HFFc6 (cell line): ENCODE data around the gene OR10T2. TPM values are rescaled to one million over a fixed set of nuclear protein-coding genes. Genes with fewer than 3 reads are reported as not detected.
"Not testable (repeated sequence)": the region's sequence is repeated elsewhere in the genome, so short reads cannot be mapped to it uniquely, and the experiment has no call there.

Source experiments
- DNase-seq: peaks from one replicate; pipeline ENCODE4 v3.0.0-alpha.2; 2018
- H3K27ac Mint-ChIP-seq: 2 replicates; pipeline ENCODE4 v1.8.0; 2020; ENCODE audit warnings: mild to moderate bottlenecking, mixed read lengths
- H3K27me3 Mint-ChIP-seq: 2 replicates; pipeline ENCODE4 v1.8.0; 2021; ENCODE audit warnings: mild to moderate bottlenecking, moderate library complexity, mixed read lengths; ENCODE audit not compliant: insufficient read depth
- H3K36me3 Mint-ChIP-seq: 2 replicates; pipeline ENCODE4 v1.8.0; 2021; ENCODE audit warnings: low read depth, mixed read lengths
- H3K4me1 Mint-ChIP-seq: 2 replicates; pipeline ENCODE4 v1.8.0; 2020; ENCODE audit warnings: low read depth, mixed read lengths
- H3K4me3 Mint-ChIP-seq: 2 replicates; pipeline ENCODE4 v1.8.0; 2020; ENCODE audit warnings: mild to moderate bottlenecking, moderate library complexity, mixed read lengths
- H3K9me3 Mint-ChIP-seq: 2 replicates; pipeline ENCODE4 v1.8.0; 2020; ENCODE audit warnings: mild to moderate bottlenecking, mixed read lengths
- total RNA-seq, 6 experiments: library from RNA; stranded (reverse); fragmentation: NEBNext Ultra II Directional; extraction: Animal tissue kit (Norgen Biotek cat#: 25700); gene quantifications; 2 replicates in 1 of 6; 3 replicates in 5 of 6; pipeline ENCODE4 v1.2.3, GENCODE V29; 2021
- TF ChIP-seq, protein P1 (sequence below): fragments of 200-600 bp; sonication (generic); IDR thresholded peaks from 2 replicates; pipeline ENCODE4 v1.5.0; 2021; ENCODE audit warnings: antibody characterized with exemption, mild to moderate bottlenecking

OR10T2 gene
- total RNA-seq, 6 experiments from 2014 or later: not detected

DNA sequence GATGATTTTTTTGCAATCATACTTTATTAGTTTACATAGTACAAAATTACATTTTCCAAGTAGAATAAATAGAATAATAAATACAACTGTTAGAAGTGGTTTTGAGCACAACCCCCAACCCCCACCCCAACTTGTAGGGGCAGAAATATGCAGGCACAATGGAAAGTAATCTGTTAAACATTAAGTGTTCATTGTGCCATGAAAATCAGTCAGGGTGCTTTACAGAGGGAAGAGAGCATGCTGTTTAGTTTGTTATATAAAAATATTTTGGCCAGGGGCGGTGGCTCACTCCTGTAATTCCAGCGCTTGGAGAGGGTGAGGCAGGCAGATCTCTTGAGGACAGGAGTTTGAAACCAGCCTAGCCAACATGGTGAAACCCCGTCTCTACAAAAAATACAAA lies 2.6 kb downstream of the OR10T2 start:
- no peaks in the 10 kb centered on the region for H3K4me1 Mint-ChIP-seq

DNA sequence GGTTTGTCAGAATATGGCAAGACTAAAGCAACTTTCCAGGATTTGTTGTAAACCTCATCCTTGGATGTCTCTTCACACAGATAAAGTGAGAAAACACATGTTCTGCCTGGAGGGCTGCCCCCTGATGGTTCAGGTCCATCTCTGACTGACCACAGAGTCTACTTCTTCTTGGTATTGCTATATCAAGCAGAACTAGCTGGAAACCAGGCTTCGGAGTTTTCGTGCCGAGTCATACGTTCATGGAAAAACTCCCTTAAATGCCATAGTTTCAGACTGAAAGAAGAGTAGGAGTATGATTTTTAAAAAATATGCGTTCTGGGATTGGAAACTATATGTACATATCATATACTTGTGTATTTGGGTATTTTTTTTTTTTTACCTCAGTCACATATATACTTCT lies 5.8 kb downstream of the OR10T2 start:
- Mint-ChIP-seq H3K9me3 (peaks cover 17% of the 10 kb centered on the region), H3K4me1 (no peaks in the 10 kb centered on the region), H3K36me3 (peaks cover 3% of the 10 kb centered on the region; the same call in 1 of the 2 replicates), H3K27me3 (no peaks in the 10 kb centered on the region; the same call in 1 of the 2 replicates), H3K4me3 (no peak overlapping the region), H3K27ac (no peak overlapping the region)
- TF ChIP-seq, protein P1, sequence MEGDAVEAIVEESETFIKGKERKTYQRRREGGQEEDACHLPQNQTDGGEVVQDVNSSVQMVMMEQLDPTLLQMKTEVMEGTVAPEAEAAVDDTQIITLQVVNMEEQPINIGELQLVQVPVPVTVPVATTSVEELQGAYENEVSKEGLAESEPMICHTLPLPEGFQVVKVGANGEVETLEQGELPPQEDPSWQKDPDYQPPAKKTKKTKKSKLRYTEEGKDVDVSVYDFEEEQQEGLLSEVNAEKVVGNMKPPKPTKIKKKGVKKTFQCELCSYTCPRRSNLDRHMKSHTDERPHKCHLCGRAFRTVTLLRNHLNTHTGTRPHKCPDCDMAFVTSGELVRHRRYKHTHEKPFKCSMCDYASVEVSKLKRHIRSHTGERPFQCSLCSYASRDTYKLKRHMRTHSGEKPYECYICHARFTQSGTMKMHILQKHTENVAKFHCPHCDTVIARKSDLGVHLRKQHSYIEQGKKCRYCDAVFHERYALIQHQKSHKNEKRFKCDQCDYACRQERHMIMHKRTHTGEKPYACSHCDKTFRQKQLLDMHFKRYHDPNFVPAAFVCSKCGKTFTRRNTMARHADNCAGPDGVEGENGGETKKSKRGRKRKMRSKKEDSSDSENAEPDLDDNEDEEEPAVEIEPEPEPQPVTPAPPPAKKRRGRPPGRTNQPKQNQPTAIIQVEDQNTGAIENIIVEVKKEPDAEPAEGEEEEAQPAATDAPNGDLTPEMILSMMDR: no peak
- no peak for DNase-seq

More for the DNA sequence above, 2.6 kb downstream of the OR10T2 start:
- no peak overlapping the region for H3K27ac Mint-ChIP-seq
- H3K36me3 Mint-ChIP-seq: no peaks in the 10 kb centered on the region
- TF ChIP-seq, protein P1: no peak
- DNase-seq: no peak
- no peak overlapping the region for H3K4me3 Mint-ChIP-seq
- H3K27me3 Mint-ChIP-seq: no peaks in the 10 kb centered on the region; the same call in 1 of the 2 replicates
- peaks cover 14% of the 10 kb centered on the region for H3K9me3 Mint-ChIP-seq

DNA sequence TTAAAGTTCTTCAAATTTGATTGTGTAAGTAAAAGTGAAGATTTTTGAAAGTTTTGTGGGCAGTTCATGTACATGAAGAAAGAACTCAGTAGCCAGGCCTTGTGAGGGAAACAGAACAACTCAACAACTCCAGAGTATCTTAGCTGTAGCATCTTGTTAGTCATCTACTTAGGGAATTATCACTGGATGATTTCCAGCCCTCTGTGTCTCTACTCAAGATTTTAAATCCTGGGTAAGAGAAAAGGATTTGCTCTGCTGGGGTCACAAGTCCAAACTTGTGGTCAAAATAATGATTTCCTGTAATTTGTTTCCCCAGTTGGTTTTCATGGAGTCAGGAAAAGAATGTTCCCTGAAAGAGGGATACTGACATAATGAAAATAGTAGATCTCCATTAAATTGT lies 8.2 kb downstream of the OR10T2 start:
- no peaks in the 10 kb centered on the region for H3K4me1 Mint-ChIP-seq
- peaks cover 17% of the 10 kb centered on the region for H3K9me3 Mint-ChIP-seq
- H3K27me3 Mint-ChIP-seq: no peaks in the 10 kb centered on the region
- TF ChIP-seq, protein P1: no peak
- no peak for DNase-seq
- no peak overlapping the region for H3K4me3 Mint-ChIP-seq
- peaks cover 3% of the 10 kb centered on the region; the same call in 1 of the 2 replicates for H3K36me3 Mint-ChIP-seq
- H3K27ac Mint-ChIP-seq: no peak overlapping the region

DNA sequence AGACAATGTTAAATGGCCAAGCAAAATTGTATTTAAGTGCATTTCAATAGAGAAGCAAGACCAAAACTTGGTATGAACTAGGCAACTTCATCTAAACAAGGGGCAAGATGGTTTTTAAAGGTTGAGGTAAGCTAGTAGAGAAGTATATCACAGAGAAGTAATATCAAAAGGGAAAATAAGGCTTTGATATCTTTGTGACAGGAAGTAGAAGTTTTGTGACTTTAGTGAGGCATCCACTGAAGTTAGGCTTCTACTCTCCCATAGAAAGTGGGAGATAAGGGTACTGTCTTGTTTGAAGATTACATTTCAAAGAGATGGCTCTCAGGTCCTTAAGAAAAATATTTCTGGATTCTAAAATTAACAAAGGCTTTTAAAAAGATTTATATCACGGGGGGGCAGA lies 8.9 kb downstream of the OR10T2 start:
- Mint-ChIP-seq H3K4me1 (no peaks in the 10 kb centered on the region), H3K36me3 (peaks cover 3% of the 10 kb centered on the region; the same call in 1 of the 2 replicates), H3K4me3 (no peak overlapping the region), H3K27me3 (no peaks in the 10 kb centered on the region), H3K9me3 (peaks cover 17% of the 10 kb centered on the region), H3K27ac (no peak overlapping the region)
- TF ChIP-seq, protein P1: no peak
- no peak for DNase-seq

DNA sequence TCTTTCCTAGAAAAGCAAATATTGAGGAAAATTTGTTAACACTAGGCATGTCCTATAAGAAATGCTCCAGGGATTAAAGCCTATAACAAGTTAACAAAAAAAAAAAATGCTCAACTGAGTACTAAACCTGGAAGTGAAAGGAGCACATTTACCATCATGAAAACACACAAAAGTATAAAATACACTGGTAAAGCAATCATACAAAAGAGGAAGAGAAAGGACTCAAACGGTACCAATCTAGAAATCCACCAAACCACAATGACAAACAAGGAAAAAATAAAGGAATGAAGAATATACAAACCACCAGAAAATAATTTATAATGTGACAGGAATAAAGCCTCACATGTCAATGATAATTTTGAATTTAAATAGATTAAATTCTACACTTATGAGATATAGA lies 24.4 kb downstream of the OR10T2 start:
- no peak overlapping the region for H3K27ac Mint-ChIP-seq

DNA sequence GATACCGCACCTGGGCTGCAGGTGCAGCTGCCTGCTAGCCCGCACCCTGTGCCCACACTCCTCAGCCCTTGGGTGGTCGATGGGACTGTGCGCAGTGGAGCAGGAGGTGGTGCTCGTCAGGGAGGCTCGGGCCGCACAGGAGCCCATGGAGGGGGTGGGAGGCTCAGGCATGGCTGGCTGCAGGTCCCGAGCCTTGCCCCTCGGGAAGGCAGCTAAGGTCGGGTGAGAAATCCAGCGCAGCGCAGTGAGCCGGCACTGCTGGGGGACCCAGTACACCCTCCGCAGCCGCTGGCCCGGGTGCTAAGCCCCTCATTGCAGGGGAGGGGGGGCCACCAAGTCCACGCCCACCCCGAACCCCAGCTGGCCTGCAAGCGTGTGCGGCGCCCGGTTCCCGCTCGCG lies 25.2 kb downstream of the OR10T2 start:
- not testable (repeated sequence) for H3K27me3 Mint-ChIP-seq, H3K4me1 Mint-ChIP-seq, H3K36me3 Mint-ChIP-seq, DNase-seq, H3K4me3 Mint-ChIP-seq, H3K27ac Mint-ChIP-seq
- peaks cover 28% of the 10 kb centered on the region for H3K9me3 Mint-ChIP-seq

More for the DNA sequence above, 24.4 kb downstream of the OR10T2 start:
- DNase-seq: no peak
- TF ChIP-seq, protein P1: no peak
- H3K4me1 Mint-ChIP-seq: no peaks in the 10 kb centered on the region
- peaks cover 28% of the 10 kb centered on the region for H3K9me3 Mint-ChIP-seq
- H3K27me3 Mint-ChIP-seq: no peaks in the 10 kb centered on the region; the same call in 1 of the 2 replicates
- H3K4me3 Mint-ChIP-seq: no peak overlapping the region
- no peaks in the 10 kb centered on the region for H3K36me3 Mint-ChIP-seq
